Upper lobe of right lung (tissue), 1 donor: Measurements from ENCODE around the gene NDUFS2. TPM values are rescaled to one million over a fixed set of nuclear protein-coding genes. Genes with fewer than 3 reads are reported as not detected.

Source experiments
- ATAC-seq: fragments of 200-7000 bp; cut with Tn5 transposase; one replicate; pipeline ENCODE4 v1.9.1; 2020; ENCODE audit warnings: mild to moderate bottlenecking, moderate library complexity
- DNase-seq: peaks from one replicate; pipeline ENCODE4 v3.0.0-alpha.2; 2020
- H3K27ac ChIP-seq: fragments of 200-600 bp; one replicate; pipeline ENCODE4 v1.8.0; 2022
- H3K27me3 ChIP-seq: fragments of 200-600 bp; one replicate; pipeline ENCODE4 v1.8.0; 2022; ENCODE audit warnings: mild to moderate bottlenecking
- H3K36me3 ChIP-seq: fragments of 200-600 bp; one replicate; pipeline ENCODE4 v1.8.0; 2022
- H3K4me1 ChIP-seq: fragments of 200-600 bp; one replicate; pipeline ENCODE4 v1.8.0; 2022
- H3K4me3 ChIP-seq: fragments of 200-600 bp; one replicate; pipeline ENCODE4 v1.8.0; 2022; ENCODE audit warnings: mild to moderate bottlenecking
- H3K9me3 ChIP-seq: fragments of 200-600 bp; one replicate; pipeline ENCODE4 v1.8.0; 2022
- CTCF ChIP-seq: fragments of 200-600 bp; IDR thresholded peaks from one replicate; pipeline ENCODE4 v1.8.0; 2022; ENCODE audit warnings: antibody characterized with exemption
- intact Hi-C: fragments of 100-400 bp; cut with DNase I; formaldehyde crosslinking; loops from one replicate; pipeline ENCODE4 v1.11.0; 2022
- total RNA-seq: library from RNA; stranded (reverse); fragmentation: NEBNext Ultra II Directional; extraction: Animal tissue kit (Norgen Biotek cat#: 25700); gene quantifications from one replicate; pipeline ENCODE4 v1.2.1, GENCODE V29; 2021
- donor health status: DM: no; HTN: yes; CAD: no; lungs with severe emphysema.

NDUFS2 gene
- total RNA-seq, 1 donor from 2014 or later, result 66.9 TPM

GRCh38 chr1:161162806-161163205 lies 39.4 kb upstream of the NDUFS2 start:
- peaks cover 30% of the 10 kb centered on the region for H3K4me1 ChIP-seq
- no peak for TF ChIP-seq CTCF
- ATAC-seq (no peak), DNase-seq (no peak)
- no peak overlapping the region for H3K27ac ChIP-seq
- H3K27me3 ChIP-seq, result no peaks in the 10 kb centered on the region
- intact Hi-C loops, result no loop called here
- peaks cover 33% of the 10 kb centered on the region for H3K36me3 ChIP-seq
- H3K9me3 ChIP-seq, result no peaks in the 10 kb centered on the region
- H3K4me3 ChIP-seq, result no peak overlapping the region

GRCh38 chr1:161163793-161164192 lies 38.4 kb upstream of the NDUFS2 start:
- intact Hi-C loops, result no loop called here
- ATAC-seq (no peak), DNase-seq (peak; percentile 48)
- Histone ChIP-seq H3K27ac (no peak overlapping the region), H3K9me3 (no peaks in the 10 kb centered on the region), H3K27me3 (no peaks in the 10 kb centered on the region), H3K4me3 (no peak overlapping the region), H3K4me1 (peaks cover 29% of the 10 kb centered on the region), H3K36me3 (peaks cover 33% of the 10 kb centered on the region)
- TF ChIP-seq CTCF, result no peak

GRCh38 chr1:161164901-161165610 lies 37.1 kb upstream of the NDUFS2 start:
- intact Hi-C loops, result no loop called here
- H3K9me3 ChIP-seq, result no peaks in the 10 kb centered on the region

GRCh38 chr1:161165742-161166668 lies 36.2 kb upstream of the NDUFS2 start, which contains the start of gene PPOX:
Gene PPOX, plus strand, starts transcription at chr1:161166426. Its CDS starts 422 bp downstream, at chr1:161166848.
- peak; percentile 97 for ATAC-seq
- H3K27ac ChIP-seq, result peak within 1 kb of the TSS; percentile 97
- intact Hi-C loops, result no loop called here
- peaks cover 54% of the 10 kb centered on the region for H3K36me3 ChIP-seq
- TF ChIP-seq CTCF, result peak; percentile 37
- no peaks in the 10 kb centered on the region for H3K9me3 ChIP-seq
- H3K4me1 ChIP-seq, result peaks cover 15% of the 10 kb centered on the region
- no peaks in the 10 kb centered on the region for H3K27me3 ChIP-seq
- DNase-seq, result peak; percentile 97
- peak within 1 kb of the TSS; percentile 68 for H3K4me3 ChIP-seq

More at GRCh38 chr1:161164901-161165610, 37.1 kb upstream of the NDUFS2 start:
- peak; percentile 53 for DNase-seq
- TF ChIP-seq CTCF, result no peak
- Histone ChIP-seq H3K27ac (peak overlapping the region; percentile 97), H3K27me3 (no peaks in the 10 kb centered on the region), H3K4me1 (peaks cover 24% of the 10 kb centered on the region), H3K4me3 (peak overlapping the region; percentile 68), H3K36me3 (peaks cover 45% of the 10 kb centered on the region)
- ATAC-seq, result no peak

- Histone ChIP-seq H3K4me1 (peaks cover 13% of the 10 kb centered on the region), H3K27me3 (no peaks in the 10 kb centered on the region), H3K27ac (peak overlapping the region; percentile 97), H3K9me3 (no peaks in the 10 kb centered on the region), H3K36me3 (peaks cover 62% of the 10 kb centered on the region), H3K4me3 (peak overlapping the region; percentile 68)
- TF ChIP-seq CTCF, result no peak
- intact Hi-C loops, result no loop called here
- ATAC-seq (no peak), DNase-seq (no peak)
These were observed 35.3 kb upstream of the NDUFS2 start for GRCh38 chr1:161166669-161167548.
